H1 (cell line): Measurements from ENCODE around the gene PRIMPOL. TPM values are rescaled to one million over a fixed set of nuclear protein-coding genes. Genes with fewer than 3 reads are reported as not detected.
A peak's percentile ranks its signal among the peaks of the same experiment; 100 is the strongest.
"Not testable (repeated sequence)": the region's sequence is repeated elsewhere in the genome, so short reads cannot be mapped to it uniquely, and the experiment has no call there.

Experiments used
- CTCF ChIA-PET: fragments of 300-600 bp; sonication (Branson Sonifier 250); formaldehyde crosslinking; loops from one replicate; lab custom pipeline; 2021; ENCODE audit not compliant: partially characterized antibody; lab: Charles Lee
- POLR2A ChIA-PET: fragments of 300-600 bp; sonication (Branson Sonifier 250); formaldehyde crosslinking; loops from one replicate; lab custom pipeline; 2021; ENCODE audit warnings: inconsistent platforms; ENCODE audit not compliant: partially characterized antibody; lab: Charles Lee
- DNase-seq, 2 experiments: peaks; one replicate each; pipeline versions ENCODE4 v3.0.0 to v3.0.0-alpha.2; 2010 to 2022; ENCODE audit warnings: low spot score in 2 of 2, low read depth in 1 of 2, mixed read lengths in 1 of 2
- FAIRE-seq: peaks from 2 replicates; lab custom pipeline; 2011; peaks lifted over from hg19 to GRCh38; lab: Jason Lieb, UNC
- H2AFZ ChIP-seq: 2 replicates; pipeline ENCODE4 v1.8.1; 2012; ENCODE audit warnings: low read length, inconsistent platforms
- H2AK5ac ChIP-seq: 2 replicates; pipeline ENCODE4 v1.6.1; 2013; ENCODE audit warnings: low read depth, low read length
- H2BK120ac ChIP-seq: replicated peaks from 2 replicates; pipeline ENCODE3; 2013; ENCODE audit warnings: low read depth, low read length, inconsistent platforms
- H2BK12ac ChIP-seq: 2 replicates; pipeline ENCODE4 v1.6.1; 2013; ENCODE audit warnings: low read depth, low read length
- H2BK15ac ChIP-seq: 2 replicates; pipeline ENCODE4 v1.6.1; 2013; ENCODE audit warnings: low read length
- H2BK20ac ChIP-seq: 2 replicates; pipeline ENCODE4 v1.6.1; 2013; ENCODE audit warnings: low read length
- H2BK5ac ChIP-seq: 2 replicates; pipeline ENCODE4 v1.6.1; 2013; ENCODE audit warnings: low read depth, low read length
- H3K14ac ChIP-seq: 2 replicates; pipeline ENCODE4 v1.6.1; 2013; ENCODE audit warnings: inconsistent platforms; ENCODE audit not compliant: insufficient read length
- H3K18ac ChIP-seq: 2 replicates; pipeline ENCODE4 v1.6.1; 2013; ENCODE audit warnings: low read length; ENCODE audit errors: extremely low read depth
- H3K23ac ChIP-seq: 2 replicates; pipeline ENCODE4 v1.6.1; 2013; ENCODE audit warnings: inconsistent platforms; ENCODE audit not compliant: insufficient read length
- H3K23me2 ChIP-seq: 2 replicates; pipeline ENCODE4 v1.6.1; 2013; ENCODE audit warnings: low read depth, low read length
- H3K27ac ChIP-seq: 2 replicates; pipeline ENCODE4 v1.6.1; 2011; ENCODE audit warnings: low read depth, low read length, inconsistent platforms
- H3K27me3 ChIP-seq, 4 experiments: replicated peaks in 1 of 4; 1 replicate in 1 of 4; 2 replicates in 3 of 4; pipeline versions ENCODE4 v1.6.1 to v1.8.1; 2011 to 2013; ENCODE audit warnings: low read length in 3 of 4, mild to moderate bottlenecking in 3 of 4, inconsistent platforms in 2 of 4, mixed read lengths in 2 of 4, moderate library complexity in 1 of 4; ENCODE audit not compliant: control insufficient read depth in 3 of 4, insufficient read depth in 3 of 4; ENCODE audit errors: extremely low read depth in 1 of 4
- H3K36me3 ChIP-seq, 4 experiments: 2 replicates each; pipeline versions ENCODE4 v1.6.1 to v1.8.1; 2011 to 2013; ENCODE audit warnings: mild to moderate bottlenecking in 4 of 4, low read length in 3 of 4, moderate library complexity in 2 of 4, control low read depth in 1 of 4, inconsistent platforms in 1 of 4; ENCODE audit not compliant: insufficient read depth in 4 of 4, control insufficient read depth in 2 of 4
- H3K4ac ChIP-seq: replicated peaks from 2 replicates; pipeline ENCODE3; 2013; ENCODE audit warnings: low read length, low read depth, mixed read lengths, inconsistent platforms; ENCODE audit not compliant: insufficient read length
- H3K4me1 ChIP-seq, 4 experiments: replicated peaks in 1 of 4; 1 replicate in 1 of 4; 2 replicates in 3 of 4; pipeline versions ENCODE4 v1.6.1 to v1.8.1; 2011 to 2013; ENCODE audit warnings: low read length in 3 of 4, inconsistent platforms in 2 of 4, mixed read lengths in 1 of 4; ENCODE audit not compliant: insufficient read depth in 4 of 4, control insufficient read depth in 3 of 4
- H3K4me2 ChIP-seq, 2 experiments: 2 replicates each; pipeline versions ENCODE4 v1.6.1 to v1.8.1; 2011 to 2013; ENCODE audit warnings: low read depth in 2 of 2, low read length in 2 of 2, control low read depth in 1 of 2, inconsistent platforms in 1 of 2, mild to moderate bottlenecking in 1 of 2; ENCODE audit not compliant: insufficient read depth in 1 of 2
- H3K4me3 ChIP-seq, 4 experiments: fragments of 200-600, 300-600 bp in 1 of 4; sonication (generic), shearing (Covaris generic), sonication (Bioruptor Twin) in 1 of 4; 2 replicates each; pipeline versions ENCODE4 v1.5.1 to v1.8.1; 2011 to 2016; ENCODE audit warnings: low read length in 4 of 4, low read depth in 3 of 4, control low read depth in 2 of 4, inconsistent platforms in 2 of 4, mild to moderate bottlenecking in 2 of 4, mixed read lengths in 1 of 4, moderate library complexity in 1 of 4; ENCODE audit not compliant: insufficient read depth in 2 of 4; ENCODE audit errors: extremely low read depth in 1 of 4
- H3K56ac ChIP-seq: replicated peaks from 2 replicates; pipeline ENCODE3; 2013; ENCODE audit warnings: low read depth, mild to moderate bottlenecking, mixed read lengths, low read length, inconsistent platforms; ENCODE audit not compliant: insufficient read length
- H3K79me1 ChIP-seq: 2 replicates; pipeline ENCODE4 v1.6.1; 2013; ENCODE audit warnings: low read depth, low read length, control low read depth
- H3K79me2 ChIP-seq, 2 experiments: 2 replicates each; pipeline versions ENCODE4 v1.6.1 to v1.8.1; 2012 to 2013; ENCODE audit warnings: low read length in 2 of 2, mild to moderate bottlenecking in 2 of 2, inconsistent platforms in 1 of 2; ENCODE audit not compliant: insufficient read depth in 2 of 2, control insufficient read depth in 1 of 2
- H3K9ac ChIP-seq, 4 experiments: replicated peaks in 1 of 4; 1 replicate in 1 of 4; 2 replicates in 3 of 4; pipeline versions ENCODE4 v1.6.1 to v1.8.1; 2011 to 2013; ENCODE audit warnings: low read depth in 3 of 4, low read length in 3 of 4, control low read depth in 2 of 4, mild to moderate bottlenecking in 2 of 4, moderate library complexity in 2 of 4, inconsistent platforms in 1 of 4; ENCODE audit errors: extremely low read depth in 1 of 4
- H3K9me3 ChIP-seq, 2 experiments: 2 replicates each; pipeline versions ENCODE4 v1.6.1 to v1.8.1; 2012 to 2013; ENCODE audit warnings: mild to moderate bottlenecking in 2 of 2, moderate library complexity in 2 of 2, control low read depth in 1 of 2, inconsistent platforms in 1 of 2, low read depth in 1 of 2, low read length in 1 of 2, mixed read lengths in 1 of 2; ENCODE audit not compliant: insufficient read depth in 2 of 2
- H4K20me1 ChIP-seq, 2 experiments: replicated peaks in 1 of 2; 2 replicates each; pipeline versions ENCODE3 to v1.8.1; 2011 to 2013; ENCODE audit warnings: inconsistent platforms in 2 of 2, low read length in 2 of 2, mild to moderate bottlenecking in 1 of 2; ENCODE audit not compliant: insufficient read depth in 2 of 2, control insufficient read depth in 1 of 2
- H4K5ac ChIP-seq: 2 replicates; pipeline ENCODE4 v1.6.1; 2013; ENCODE audit warnings: low read length, low read depth, mixed read lengths, inconsistent platforms; ENCODE audit not compliant: insufficient read length
- H4K8ac ChIP-seq: 2 replicates; pipeline ENCODE4 v1.8.0; 2013; ENCODE audit warnings: mild to moderate bottlenecking, moderate library complexity, low read length, inconsistent platforms; ENCODE audit not compliant: insufficient read depth; ENCODE audit errors: extremely low read depth
- H4K91ac ChIP-seq: replicated peaks from 2 replicates; pipeline ENCODE3; 2013; ENCODE audit warnings: low read length, mixed read lengths, inconsistent platforms; ENCODE audit not compliant: insufficient read length
- HDAC2 ChIP-seq, 2 experiments: fragments of 300-600 bp in 1 of 2; sonication (generic) in 1 of 2; IDR thresholded peaks; 2 replicates each; pipeline ENCODE4 v1.6.1; 2011 to 2012; ENCODE audit warnings: low read depth in 2 of 2, low read length in 2 of 2, mild to moderate bottlenecking in 2 of 2, moderate library complexity in 2 of 2, borderline replicate concordance in 1 of 2, inconsistent platforms in 1 of 2
- KDM1A ChIP-seq: fragments of 200-600, 300-600 bp; sonication (generic); IDR thresholded peaks from 2 replicates; pipeline ENCODE4 v1.7.1; 2016; ENCODE audit warnings: mild to moderate bottlenecking, low read length, borderline replicate concordance
- WGBS, 2 experiments: shearing (Covaris generic) in 1 of 2; methylation state at CpG; one replicate each; pipeline versions ENCODE4 v1.1.6 to v1.1.7; 2013 to 2015; ENCODE audit warnings: low lambda C conversion rate in 2 of 2, mixed read lengths in 2 of 2, inconsistent platforms in 1 of 2, low coverage in 1 of 2, missing lambda C conversion rate in 1 of 2; ENCODE audit not compliant: insufficient replicate concordance in 2 of 2, insufficient coverage in 1 of 2, insufficient read length in 1 of 2; ENCODE audit errors: extremely low coverage in 1 of 2, missing lambda C conversion rate in 1 of 2; 5-methylcytosine and 5-hydroxymethylcytosine counted together
- polyA plus RNA-seq, 7 experiments: library from polyadenylated mRNA; depleted of rRNA in 3 of 7; stranded (reverse) in 5 of 7; unstranded in 2 of 7; fragments of >200 nt in 5 of 7; fragments of 200-250 nt in 2 of 7; gene quantifications; 1 replicate in 5 of 7; 2 replicates in 1 of 7; 4 replicates in 1 of 7; pipeline versions ENCODE4 v1.2.1 to v1.2.3, GENCODE V29; 2011 to 2013; ENCODE audit warnings: missing spikeins in 2 of 7, mixed read lengths in 2 of 7
- total RNA-seq: library from RNA; stranded (reverse); fragmentation: NEBNext Ultra II Directional; extraction: Animal tissue kit (Norgen Biotek cat#: 25700); gene quantifications from 2 replicates; pipeline ENCODE4 v1.2.1, GENCODE V29; 2021

The PRIMPOL gene
- total and polyA plus RNA-seq, 2 of the 8 experiments (the other 6 are each of a cell fraction or from before 2014, with no cell fraction given), result 4.4 to 6.7 TPM

- not testable (repeated sequence) for H3K18ac ChIP-seq, H3K4ac ChIP-seq, H4K8ac ChIP-seq, H3K79me1 ChIP-seq, H3K79me2 ChIP-seq, H2AFZ ChIP-seq, H3K14ac ChIP-seq, H3K23me2 ChIP-seq, DNase-seq, H3K9ac ChIP-seq, H3K56ac ChIP-seq, H4K20me1 ChIP-seq, H2BK12ac ChIP-seq, H2BK120ac ChIP-seq, H3K36me3 ChIP-seq, H2BK15ac ChIP-seq, H3K23ac ChIP-seq, H3K27me3 ChIP-seq, H4K5ac ChIP-seq, FAIRE-seq, H3K27ac ChIP-seq
- WGBS, 2 experiments, result 80% methylated on average over 2 of the region's 2 CpGs; no CpG with 5 or more reads in 1 of the 2 experiments
- CTCF ChIA-PET, result interaction anchor here (0.6 kb wide), 1 partner anchor 360 kb away, joined by 3 read pairs; no protein-coding TSS in a partner anchor
- POLR2A ChIA-PET, result interaction anchor here (1.5 to 3.0 kb wide), 3 partner anchors 10 to 117 kb away, joined by 5 to 14 read pairs (median 7); partner anchors contain the start of gene CENPU
- H4K91ac ChIP-seq, result peak overlapping the region; percentile 81
- peak overlapping the region; percentile 29 to 70; a peak in 2 of 4 replicates for H3K4me2 ChIP-seq
- peaks cover 13 to 21% of the 10 kb centered on the region in 2 experiments for H3K9me3 ChIP-seq
- 0 out of 2 replicates have a peak overlapping the region, but pooled peaks have one; percentile 72 for H2BK20ac ChIP-seq
- 0 out of 2 replicates have a peak overlapping the region, but pooled peaks have one; percentile 95 for H2BK5ac ChIP-seq
- H3K4me1 ChIP-seq, result peaks cover 3 to 14% (median 7%) of the 10 kb centered on the region in 4 experiments
- H3K4me3 ChIP-seq, result peak overlapping the region in 1 of 4 experiments; percentile 40; a peak in 1 of 8 replicates
- peak in 1 of 2 experiments; percentile 51; a peak in 1 of 4 replicates for TF ChIP-seq HDAC2 (IDR thresholded peaks at IDR 0.05; ENCODE audit: borderline replicate concordance in 1 of 2, low read depth in 2 of 2, low read length in 2 of 2)
- TF ChIP-seq KDM1A, result peak; percentile 89
- H2AK5ac ChIP-seq, result 0 out of 2 replicates have a peak overlapping the region, but pooled peaks have one; percentile 53
Observed at GRCh38 chr4:184616168-184616567, 33.4 kb upstream of the PRIMPOL start.
